ENCODE results near the gene TSPAN18.

The TSPAN18 gene

DNA sequence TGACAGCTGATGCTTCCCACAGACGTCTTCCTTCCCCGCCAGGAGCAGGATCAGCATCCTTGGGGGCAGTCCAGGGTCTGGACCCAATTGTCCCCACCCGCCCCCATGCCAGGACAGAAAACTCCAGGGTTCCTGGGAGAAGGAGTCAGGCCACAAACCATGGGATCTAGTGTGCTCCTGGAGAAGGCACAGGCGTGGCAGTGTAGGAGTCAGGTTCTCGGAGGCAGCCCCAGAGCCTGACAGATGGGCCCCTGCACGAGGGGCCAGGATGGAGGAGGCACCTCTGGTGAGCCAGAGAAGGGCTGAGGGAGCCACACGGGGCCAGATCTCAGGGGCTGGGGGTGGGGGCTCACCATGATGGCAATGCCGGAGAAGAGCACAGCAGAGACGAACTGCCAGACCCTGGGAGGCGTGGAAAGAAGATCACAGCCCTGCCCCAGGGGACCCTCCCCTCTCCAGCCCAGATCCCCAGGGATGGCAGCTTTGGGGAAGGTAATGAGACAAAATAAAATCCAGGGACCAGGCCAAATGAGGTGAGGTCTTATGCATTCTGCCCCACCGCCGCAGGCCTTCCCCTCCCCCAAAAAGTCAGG is 210.3 kb downstream of the TSPAN18 start (continued):
- no peak for TF ChIP-seq ZNF571 (tag by site-specific recombination; IDR thresholded peaks at IDR 0.05)
- no peak for TF ChIP-seq ZFP3 (tag by site-specific recombination; IDR thresholded peaks at IDR 0.05; ENCODE audit: low read depth)
- no peak for TF ChIP-seq ZFHX2 (tag by site-specific recombination; conservative IDR thresholded peaks at IDR 0.05)
- TF ChIP-seq, protein P1, sequence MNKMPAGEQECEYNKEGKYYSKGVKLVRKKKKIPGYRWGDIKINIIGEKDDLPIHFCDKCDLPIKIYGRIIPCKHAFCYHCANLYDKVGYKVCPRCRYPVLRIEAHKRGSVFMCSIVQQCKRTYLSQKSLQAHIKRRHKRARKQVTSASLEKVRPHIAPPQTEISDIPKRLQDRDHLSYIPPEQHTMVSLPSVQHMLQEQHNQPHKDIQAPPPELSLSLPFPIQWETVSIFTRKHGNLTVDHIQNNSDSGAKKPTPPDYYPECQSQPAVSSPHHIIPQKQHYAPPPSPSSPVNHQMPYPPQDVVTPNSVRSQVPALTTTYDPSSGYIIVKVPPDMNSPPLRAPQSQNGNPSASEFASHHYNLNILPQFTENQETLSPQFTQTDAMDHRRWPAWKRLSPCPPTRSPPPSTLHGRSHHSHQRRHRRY (tag by site-specific recombination; IDR thresholded peaks at IDR 0.05), result no peak
- TF ChIP-seq ZNF549 (tag by site-specific recombination; IDR thresholded peaks at IDR 0.05), result no peak
- no peak for TF ChIP-seq ZFP41 (tag by site-specific recombination; IDR thresholded peaks at IDR 0.05; ENCODE audit: borderline replicate concordance)

DNA sequence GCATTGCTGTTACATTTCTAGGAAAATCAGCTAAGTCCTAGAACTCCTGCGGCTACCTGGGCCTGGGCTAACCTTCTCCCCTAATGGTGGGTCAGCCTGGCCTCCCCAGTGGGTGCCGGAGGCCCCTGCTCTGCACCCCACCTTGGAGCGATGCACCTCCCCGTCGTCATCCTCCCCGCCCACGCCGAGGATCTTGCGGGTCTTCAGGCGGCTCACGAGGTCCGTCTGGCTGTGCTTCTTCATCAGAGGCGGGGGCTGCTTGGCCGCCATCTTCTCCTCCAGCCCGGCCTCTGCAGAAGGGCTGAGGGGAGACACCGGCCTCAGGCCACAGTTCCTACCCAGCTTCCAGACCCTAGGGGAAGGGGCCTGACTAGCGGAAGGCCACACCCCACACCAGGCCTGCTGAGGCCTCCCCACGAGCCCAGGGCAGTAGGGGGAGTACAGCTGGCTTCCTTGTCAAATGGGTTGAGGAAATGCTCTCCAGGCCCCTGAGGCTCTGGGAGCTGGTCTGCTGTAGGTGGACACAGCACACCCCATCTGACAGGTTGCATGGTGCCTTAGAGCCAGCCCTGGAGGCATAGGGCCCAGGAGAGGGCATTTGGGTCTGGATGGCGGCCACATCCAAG is 211.4 kb downstream of the TSPAN18 start:
- ChIA-PET CTCF (interaction anchor here (0.5 to 18.1 kb wide), 8 partner anchors 11 to 393 kb away, joined by 3 to 847 read pairs (median 3); no protein-coding TSS in a partner anchor), POLR2A (no interaction called here)
- Histone ChIP-seq H3K9me3 (ENCODE audit: control insufficient read depth, insufficient read depth, low read depth, low read length) (no peaks in the 10 kb centered on the region), H3K36me3 (ENCODE audit: control insufficient read depth in 2 of 2, insufficient read depth in 1 of 2, low read length in 2 of 2) (peaks cover 0 to 21% of the 10 kb centered on the region in 2 experiments; a peak in 1 of 3 replicates), H3K27ac (ENCODE audit: extremely low read depth, low read depth, low read length) (no peak overlapping the region), H3K4me1 (ENCODE audit: control insufficient read depth, insufficient read depth, low read length) (no peaks in the 10 kb centered on the region), H3K4me3 (ENCODE audit: low read depth, low read length) (no peak overlapping the region)
- no peak for TF ChIP-seq ZNF843 (tag by site-specific recombination; IDR thresholded peaks at IDR 0.05)
- TF ChIP-seq, protein P2, sequence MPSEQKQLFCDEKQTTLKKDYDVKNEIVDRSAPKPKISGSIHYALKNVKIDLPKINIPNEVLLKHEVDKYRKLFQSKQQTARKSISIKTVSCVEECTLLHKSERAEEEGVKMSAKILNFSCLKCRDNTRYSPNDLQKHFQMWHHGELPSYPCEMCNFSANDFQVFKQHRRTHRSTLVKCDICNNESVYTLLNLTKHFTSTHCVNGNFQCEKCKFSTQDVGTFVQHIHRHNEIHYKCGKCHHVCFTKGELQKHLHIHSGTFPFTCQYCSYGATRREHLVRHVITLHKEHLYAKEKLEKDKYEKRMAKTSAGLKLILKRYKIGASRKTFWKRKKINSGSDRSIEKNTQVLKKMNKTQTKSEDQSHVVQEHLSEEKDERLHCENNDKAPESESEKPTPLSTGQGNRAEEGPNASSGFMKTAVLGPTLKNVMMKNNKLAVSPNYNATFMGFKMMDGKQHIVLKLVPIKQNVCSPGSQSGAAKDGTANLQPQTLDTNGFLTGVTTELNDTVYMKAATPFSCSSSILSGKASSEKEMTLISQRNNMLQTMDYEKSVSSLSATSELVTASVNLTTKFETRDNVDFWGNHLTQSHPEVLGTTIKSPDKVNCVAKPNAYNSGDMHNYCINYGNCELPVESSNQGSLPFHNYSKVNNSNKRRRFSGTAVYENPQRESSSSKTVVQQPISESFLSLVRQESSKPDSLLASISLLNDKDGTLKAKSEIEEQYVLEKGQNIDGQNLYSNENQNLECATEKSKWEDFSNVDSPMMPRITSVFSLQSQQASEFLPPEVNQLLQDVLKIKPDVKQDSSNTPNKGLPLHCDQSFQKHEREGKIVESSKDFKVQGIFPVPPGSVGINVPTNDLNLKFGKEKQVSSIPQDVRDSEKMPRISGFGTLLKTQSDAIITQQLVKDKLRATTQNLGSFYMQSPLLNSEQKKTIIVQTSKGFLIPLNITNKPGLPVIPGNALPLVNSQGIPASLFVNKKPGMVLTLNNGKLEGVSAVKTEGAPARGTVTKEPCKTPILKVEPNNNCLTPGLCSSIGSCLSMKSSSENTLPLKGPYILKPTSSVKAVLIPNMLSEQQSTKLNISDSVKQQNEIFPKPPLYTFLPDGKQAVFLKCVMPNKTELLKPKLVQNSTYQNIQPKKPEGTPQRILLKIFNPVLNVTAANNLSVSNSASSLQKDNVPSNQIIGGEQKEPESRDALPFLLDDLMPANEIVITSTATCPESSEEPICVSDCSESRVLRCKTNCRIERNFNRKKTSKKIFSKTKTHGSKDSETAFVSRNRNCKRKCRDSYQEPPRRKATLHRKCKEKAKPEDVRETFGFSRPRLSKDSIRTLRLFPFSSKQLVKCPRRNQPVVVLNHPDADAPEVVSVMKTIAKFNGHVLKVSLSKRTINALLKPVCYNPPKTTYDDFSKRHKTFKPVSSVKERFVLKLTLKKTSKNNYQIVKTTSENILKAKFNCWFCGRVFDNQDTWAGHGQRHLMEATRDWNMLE (tag by site-specific recombination; conservative IDR thresholded peaks at IDR 0.05; ENCODE audit: low read depth), result no peak
- no peak for TF ChIP-seq ZNF366 (tag by site-specific recombination; conservative IDR thresholded peaks at IDR 0.05)
- no peak for TF ChIP-seq ZFP69B (tag by site-specific recombination; IDR thresholded peaks at IDR 0.05)
- TF ChIP-seq YY2 (tag by site-specific recombination; IDR thresholded peaks at IDR 0.05), result no peak
- no peak for TF ChIP-seq ZNF629 (tag by site-specific recombination; IDR thresholded peaks at IDR 0.05)
- no peak for TF ChIP-seq ZNF302 (tag by site-specific recombination; IDR thresholded peaks at IDR 0.05; ENCODE audit: low read depth)
- no peak for TF ChIP-seq ZNF654 (tag by site-specific recombination; IDR thresholded peaks at IDR 0.05; ENCODE audit: low read depth)
- no peak for TF ChIP-seq TRIM28 (IDR thresholded peaks at IDR 0.05; ENCODE audit: borderline replicate concordance, low read length)
- TF ChIP-seq SP7 (tag by site-specific recombination; IDR thresholded peaks at IDR 0.05), result no peak
- no peak for TF ChIP-seq ZNF266 (tag by site-specific recombination; IDR thresholded peaks at IDR 0.05; ENCODE audit: low read depth)
- no peak for TF ChIP-seq ZFP41 (tag by site-specific recombination; IDR thresholded peaks at IDR 0.05; ENCODE audit: borderline replicate concordance)
- no peak for TF ChIP-seq ZNF530 (tag by site-specific recombination; IDR thresholded peaks at IDR 0.05; ENCODE audit: low read depth)
